ENCODE data around the gene ETV3L.

DNA sequence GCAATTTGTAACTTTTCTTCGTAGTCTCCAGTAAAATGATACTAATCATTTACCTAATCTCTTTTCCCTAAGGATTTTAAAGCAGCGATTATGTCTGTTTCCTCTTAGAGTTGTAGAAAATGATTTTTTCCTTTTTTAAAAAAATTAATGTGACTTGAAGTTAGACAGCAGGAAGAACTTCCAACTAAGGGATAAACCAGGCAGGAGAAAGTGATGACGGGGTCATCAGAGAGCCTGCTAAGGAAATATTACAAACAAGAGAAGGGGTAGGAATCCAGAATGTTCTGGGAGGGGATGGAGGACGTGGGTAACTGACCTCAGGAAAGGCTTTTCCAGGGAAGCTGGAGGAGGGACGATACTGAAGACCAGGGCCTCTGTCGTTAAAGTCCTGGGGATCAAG, 8.8 kb upstream of the ETV3L start:
- TF ChIP-seq SUZ12 (IDR thresholded peaks at IDR 0.05; ENCODE audit: extremely low read depth, insufficient read depth, insufficient read length) (no peak), ZNF274 (IDR thresholded peaks at IDR 0.05; ENCODE audit: low read depth, low read length) (no peak), YY1 (IDR thresholded peaks at IDR 0.05; ENCODE audit: insufficient read depth, insufficient read length) (no peak)

Measured in NT2/D1 (cell line).